MCF 10A (cell line): ENCODE data around the gene SPATA2L. TPM values are rescaled to one million over a fixed set of nuclear protein-coding genes. Genes with fewer than 3 reads are reported as not detected.

ENCODE experiments used
- Bru-seq: library from RNA; stranded (reverse); fragments of 400-500 nt; gene quantifications from one replicate; lab custom pipeline; 2021; lab: Mats Ljungman, UMichigan
- BruChase-seq, 2 experiments: library from RNA; stranded (reverse); fragments of 400-500 nt; gene quantifications; one replicate each; lab custom pipeline; 2021; lab: Mats Ljungman, UMichigan
- BruUV-seq: library from RNA; stranded (reverse); fragments of 400-500 nt; replicated peaks from 2 replicates; lab custom pipeline; 2021; lab: Mats Ljungman, UMichigan
- CTCF ChIA-PET: fragments of 300-600 bp; sonication (Branson Sonifier 250); formaldehyde crosslinking; extraction: SDS; loops from one replicate; lab custom pipeline; 2021; ENCODE audit warnings: antibody characterized with exemption, inconsistent platforms; lab: Yijun Ruan, JAX
- POLR2A ChIA-PET: fragments of 300-600, 350-650 bp; sonication (Branson Sonifier 250); formaldehyde crosslinking; extraction: SDS; loops from one replicate; lab custom pipeline; 2020; ENCODE audit warnings: antibody characterized with exemption, inconsistent platforms; lab: Yijun Ruan, JAX
- DNase-seq: peaks from one replicate; pipeline ENCODE4 v3.0.0-alpha.2; 2018; ENCODE audit not compliant: unreplicated experiment
- H3K27ac Mint-ChIP-seq: one replicate; pipeline ENCODE4 v1.8.0; 2022; ENCODE audit warnings: mild to moderate bottlenecking, low read depth, mixed read lengths; ENCODE audit not compliant: unreplicated experiment
- H3K27me3 Mint-ChIP-seq: one replicate; pipeline ENCODE4 v1.8.0; 2022; ENCODE audit warnings: mixed read lengths; ENCODE audit not compliant: insufficient read depth, unreplicated experiment
- H3K36me3 Mint-ChIP-seq: one replicate; pipeline ENCODE4 v1.8.0; 2022; ENCODE audit warnings: mild to moderate bottlenecking, moderate library complexity, mixed read lengths; ENCODE audit not compliant: insufficient read depth, unreplicated experiment
- H3K4me1 Mint-ChIP-seq: one replicate; pipeline ENCODE4 v1.8.0; 2022; ENCODE audit warnings: mixed read lengths; ENCODE audit not compliant: insufficient read depth, unreplicated experiment
- H3K4me3 Mint-ChIP-seq: one replicate; pipeline ENCODE4 v1.8.0; 2022; ENCODE audit warnings: mild to moderate bottlenecking, moderate library complexity, mixed read lengths; ENCODE audit not compliant: unreplicated experiment
- H3K9me3 Mint-ChIP-seq: one replicate; pipeline ENCODE4 v1.8.0; 2022; ENCODE audit warnings: mixed read lengths; ENCODE audit not compliant: unreplicated experiment
- intact Hi-C: fragments of 100-400 bp; cut with micrococcal nuclease; formaldehyde crosslinking; loops from 2 replicates; pipeline ENCODE4 v1.14.1; 2022
- long read RNA-seq: library from polyadenylated mRNA; stranded (forward); transcript quantifications from one replicate; pipeline ENCODE4 v2.0.0, GENCODE V29; 2022
- total RNA-seq: library from RNA; stranded (reverse); gene quantifications from 2 replicates; pipeline ENCODE4 v1.2.3, GENCODE V29; 2022
- TF ChIP-seq, protein P1 (sequence below): fragments of 200-600 bp; IDR thresholded peaks from one replicate; pipeline ENCODE4 v1.8.0; 2022; ENCODE audit warnings: antibody characterized with exemption, mild to moderate bottlenecking; ENCODE audit not compliant: unreplicated experiment

Gene SPATA2L, protein sequence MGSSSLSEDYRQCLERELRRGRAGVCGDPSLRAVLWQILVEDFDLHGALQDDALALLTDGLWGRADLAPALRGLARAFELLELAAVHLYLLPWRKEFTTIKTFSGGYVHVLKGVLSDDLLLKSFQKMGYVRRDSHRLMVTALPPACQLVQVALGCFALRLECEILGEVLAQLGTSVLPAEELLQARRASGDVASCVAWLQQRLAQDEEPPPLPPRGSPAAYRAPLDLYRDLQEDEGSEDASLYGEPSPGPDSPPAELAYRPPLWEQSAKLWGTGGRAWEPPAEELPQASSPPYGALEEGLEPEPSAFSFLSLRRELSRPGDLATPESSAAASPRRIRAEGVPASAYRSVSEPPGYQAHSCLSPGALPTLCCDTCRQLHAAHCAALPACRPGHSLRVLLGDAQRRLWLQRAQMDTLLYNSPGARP
- 12.1 and 12.5 TPM in 2 replicates for total RNA-seq
- percentile 43 among the genes with signal in this experiment for Bru-seq, nascent RNA
- BruChase-seq, experiment 1, labeled RNA remaining after a 6-hour chase, result percentile 42 among the genes with signal in this experiment
- BruChase-seq, experiment 2, labeled RNA remaining after a 2-hour chase, result percentile 45 among the genes with signal in this experiment
- long read RNA-seq, transcript SPATA2L-201 (3 exons, 2,335 nt), result major isoform, 17 of 40 reads
- long read RNA-seq, transcript SPATA2L-203 (3 exons, 692 nt), result minor isoform, 15 of 40 reads
- long read RNA-seq, partial matches to known transcripts, result 0 of 40 reads
- long read RNA-seq, other reads (novel, unspliced or antisense), result 8 of 40 reads

DNA sequence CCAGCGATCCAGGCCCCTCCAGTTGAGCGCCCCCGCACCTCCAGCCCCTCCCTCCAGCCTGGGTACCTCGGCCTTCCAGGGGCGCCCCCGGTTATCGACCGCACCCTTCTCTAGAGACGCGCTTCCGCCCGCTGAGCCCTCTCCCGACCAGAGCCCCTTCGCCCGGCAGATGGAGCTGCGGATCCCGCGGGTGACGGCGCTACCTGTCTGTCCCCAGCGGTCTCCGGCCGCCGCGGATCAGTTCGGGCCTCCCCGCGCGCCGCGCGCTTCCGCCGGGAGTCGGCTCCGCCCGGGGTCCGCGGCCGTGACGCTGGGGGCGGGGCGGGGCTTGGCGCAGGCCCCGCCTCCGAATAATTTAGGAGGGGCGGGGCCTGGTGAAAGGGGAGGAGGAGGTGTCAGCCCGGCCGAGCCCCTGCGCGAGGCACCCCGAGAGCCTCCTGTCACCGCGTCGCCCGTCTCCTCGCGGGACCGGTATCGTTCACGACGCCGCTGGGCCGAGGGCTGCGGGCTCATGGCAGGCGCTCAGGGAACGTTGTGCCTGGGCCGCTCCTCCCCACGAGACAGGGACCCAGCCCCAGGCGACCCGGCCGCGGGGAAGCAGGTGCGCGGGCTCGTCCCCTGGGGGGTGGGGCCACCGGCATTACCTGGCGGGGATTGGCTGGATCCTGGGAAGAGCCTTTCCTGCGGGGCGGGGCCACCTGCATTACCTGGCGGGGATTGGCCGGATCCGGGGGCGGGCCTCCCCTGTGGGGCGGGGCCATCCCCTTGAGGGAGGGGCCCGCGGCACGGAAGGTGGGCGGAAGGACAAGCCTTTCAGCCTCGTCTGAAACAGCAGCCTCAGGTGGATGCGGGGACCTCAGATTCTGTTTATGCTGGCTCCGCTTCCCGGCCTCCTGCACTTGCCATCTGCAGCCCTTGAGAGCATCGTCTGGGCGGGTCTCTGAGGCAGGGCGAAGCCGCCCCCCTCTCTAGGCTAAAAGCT, at the start of gene SPATA2L:
TSS of gene SPATA2L (minus strand) at position 281 of the 982 bp plus-strand sequence. CDS start 473 bp downstream, outside the sequence.
- H3K4me1 Mint-ChIP-seq, result no peaks in the 10 kb centered on the region
- no peaks in the 10 kb centered on the region for H3K9me3 Mint-ChIP-seq
- H3K27ac Mint-ChIP-seq, result no peak within 1 kb of the TSS
- no peaks in the 10 kb centered on the region for H3K27me3 Mint-ChIP-seq
- ChIA-PET CTCF (interaction anchor here (0.6 to 4.4 kb wide), 4 partner anchors 14 to 303 kb away, joined by 3 to 56 read pairs (median 4); no protein-coding TSS in a partner anchor), POLR2A (interaction anchor here (0.6 to 6.1 kb wide), 19 partner anchors 8 to 340 kb away, joined by 3 to 46 read pairs (median 4); partner anchors contain the start of genes CDK10, CHMP1A, SPATA33 and TCF25)
- DNase-seq, result peak; percentile 97
- BruUV-seq, result no TSS peak
- peaks cover 6% of the 10 kb centered on the region for H3K36me3 Mint-ChIP-seq
- peak within 1 kb of the TSS; percentile 71 for H3K4me3 Mint-ChIP-seq
- TF ChIP-seq, protein P1, sequence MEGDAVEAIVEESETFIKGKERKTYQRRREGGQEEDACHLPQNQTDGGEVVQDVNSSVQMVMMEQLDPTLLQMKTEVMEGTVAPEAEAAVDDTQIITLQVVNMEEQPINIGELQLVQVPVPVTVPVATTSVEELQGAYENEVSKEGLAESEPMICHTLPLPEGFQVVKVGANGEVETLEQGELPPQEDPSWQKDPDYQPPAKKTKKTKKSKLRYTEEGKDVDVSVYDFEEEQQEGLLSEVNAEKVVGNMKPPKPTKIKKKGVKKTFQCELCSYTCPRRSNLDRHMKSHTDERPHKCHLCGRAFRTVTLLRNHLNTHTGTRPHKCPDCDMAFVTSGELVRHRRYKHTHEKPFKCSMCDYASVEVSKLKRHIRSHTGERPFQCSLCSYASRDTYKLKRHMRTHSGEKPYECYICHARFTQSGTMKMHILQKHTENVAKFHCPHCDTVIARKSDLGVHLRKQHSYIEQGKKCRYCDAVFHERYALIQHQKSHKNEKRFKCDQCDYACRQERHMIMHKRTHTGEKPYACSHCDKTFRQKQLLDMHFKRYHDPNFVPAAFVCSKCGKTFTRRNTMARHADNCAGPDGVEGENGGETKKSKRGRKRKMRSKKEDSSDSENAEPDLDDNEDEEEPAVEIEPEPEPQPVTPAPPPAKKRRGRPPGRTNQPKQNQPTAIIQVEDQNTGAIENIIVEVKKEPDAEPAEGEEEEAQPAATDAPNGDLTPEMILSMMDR, result no peak
- intact Hi-C loops, result loop anchor here (2.0 to 5.0 kb wide), 2 partner anchors 91 to 221 kb away; partner anchors contain the start of gene TUBB3

DNA sequence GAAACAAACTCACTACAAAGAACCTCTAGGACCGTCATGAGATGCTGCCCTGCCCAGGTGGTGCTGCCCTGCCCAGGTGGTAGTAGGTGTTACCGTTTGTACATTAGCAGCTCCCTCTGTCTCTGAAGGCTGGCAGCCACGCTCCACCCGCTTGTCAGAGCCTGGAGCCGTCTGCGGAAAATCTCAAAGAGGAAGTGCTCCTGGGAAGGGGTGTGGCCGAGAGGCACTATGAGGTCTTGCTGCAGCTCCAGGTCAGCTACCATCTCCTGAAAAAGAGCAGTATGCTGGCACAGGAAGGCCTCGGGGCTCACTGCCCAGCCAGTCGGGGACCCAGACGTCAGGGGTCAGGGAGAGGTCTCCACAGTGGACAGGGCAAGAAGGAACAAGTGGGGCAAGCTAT, 48.1 kb upstream of the SPATA2L start:
- TF ChIP-seq, protein P1, result no peak
- CTCF ChIA-PET, result interaction anchor here (1.2 to 1.3 kb wide), 2 partner anchors 44 to 112 kb away, joined by 3 to 4 read pairs; no protein-coding TSS in a partner anchor
- Mint-ChIP-seq H3K27ac (no peak overlapping the region), H3K27me3 (no peaks in the 10 kb centered on the region), H3K9me3 (no peaks in the 10 kb centered on the region), H3K36me3 (peaks cover 21% of the 10 kb centered on the region), H3K4me1 (no peaks in the 10 kb centered on the region), H3K4me3 (no peak overlapping the region)
- POLR2A ChIA-PET, result interaction anchor here (1.0 kb wide), 2 partner anchors 46 to 48 kb away, joined by 3 to 4 read pairs; partner anchors contain the start of gene SPATA2L
- intact Hi-C loops, result no loop called here
- DNase-seq, result no peak
- BruUV-seq, result no TSS peak

DNA sequence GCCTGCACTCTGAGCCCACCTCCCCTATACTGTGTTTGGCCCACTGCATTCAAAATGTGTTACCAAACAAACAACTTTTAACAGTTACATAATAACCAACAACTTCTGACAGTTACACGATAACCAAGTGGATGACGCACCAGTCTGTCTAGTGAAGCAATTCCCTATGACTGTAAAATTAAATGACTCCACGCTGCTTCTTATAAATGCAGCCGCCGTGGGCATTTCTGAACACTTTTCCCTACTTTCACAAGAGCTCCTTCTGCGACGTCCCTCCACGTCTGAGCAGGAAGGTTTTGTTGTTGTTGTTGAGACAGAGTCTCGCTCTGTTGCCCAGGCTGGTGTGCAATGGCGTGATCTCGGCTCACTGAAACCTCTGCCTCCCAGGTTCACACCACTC, 47.4 kb upstream of the SPATA2L start:
- Mint-ChIP-seq H3K36me3 (peaks cover 17% of the 10 kb centered on the region), H3K9me3 (no peaks in the 10 kb centered on the region), H3K27me3 (no peaks in the 10 kb centered on the region), H3K4me1 (no peaks in the 10 kb centered on the region), H3K27ac (no peak overlapping the region), H3K4me3 (no peak overlapping the region)
- intact Hi-C loops, result no loop called here
- ChIA-PET POLR2A (interaction anchor here (1.0 kb wide), 2 partner anchors 46 to 47 kb away, joined by 3 to 4 read pairs; partner anchors contain the start of gene SPATA2L), CTCF (interaction anchor here (0.5 to 1.3 kb wide), 3 partner anchors 43 to 112 kb away, joined by 3 to 4 read pairs (median 3); no protein-coding TSS in a partner anchor)
- no TSS peak for BruUV-seq
- DNase-seq, result no peak
- TF ChIP-seq, protein P1, result no peak
